Cardiac muscle cell (in vitro differentiated cells and primary cell): ENCODE results near the gene COX7C. TPM values are rescaled to one million over a fixed set of nuclear protein-coding genes. Genes with fewer than 3 reads are reported as not detected.

ENCODE experiments used
- DNase-seq, 2 donors: peaks; one replicate each; pipeline versions ENCODE4 v3.0.0 to v3.0.0-alpha.2; 2010 to 2017; ENCODE audit warnings: low read depth in 1 of 2, low spot score in 1 of 2
- H3K27ac ChIP-seq: fragments of 200-600 bp; sonication (generic); 2 replicates; pipeline ENCODE4 v1.5.1; 2016
- H3K27me3 ChIP-seq: fragments of 200-600 bp; sonication (generic); 2 replicates; pipeline ENCODE4 v1.6.0; 2016; ENCODE audit warnings: control low read depth
- H3K36me3 ChIP-seq: fragments of 200-600 bp; sonication (generic); 2 replicates; pipeline ENCODE4 v1.5.1; 2016; ENCODE audit warnings: control low read depth
- H3K4me1 ChIP-seq: fragments of 200-600 bp; sonication (generic); 2 replicates; pipeline ENCODE4 v1.8.1; 2017; ENCODE audit warnings: low read depth, mild to moderate bottlenecking, mixed run types
- H3K4me3 ChIP-seq: fragments of 200-600 bp; sonication (generic); 2 replicates; pipeline ENCODE4 v1.5.1; 2016; ENCODE audit warnings: mild to moderate bottlenecking
- H3K9me3 ChIP-seq: fragments of 200-600 bp; sonication (generic); 2 replicates; pipeline ENCODE4 v1.5.1; 2017; ENCODE audit warnings: low read depth, mild to moderate bottlenecking, control low read depth
- polyA plus RNA-seq: library from polyadenylated mRNA; unstranded; fragments of >200 nt; fragmentation: Nextera tagmentation; extraction: Ambion mirVana; gene quantifications from 2 replicates; pipeline ENCODE4 v1.2.1, GENCODE V29; 2016
- total RNA-seq: library from RNA; depleted of rRNA; stranded (reverse); fragments of >200 nt; gene quantifications from 2 replicates; pipeline ENCODE4 v1.2.3, GENCODE V29; 2016
- TF ChIP-seq, protein P1 (sequence below): IDR thresholded peaks from 2 replicates; pipeline ENCODE4 v1.5.1; 2012; ENCODE audit warnings: low read depth, mild to moderate bottlenecking, low read length

Gene COX7C
- total and polyA plus RNA-seq, 2 experiments from 2014 or later: 311 to 2,273 TPM

DNA sequence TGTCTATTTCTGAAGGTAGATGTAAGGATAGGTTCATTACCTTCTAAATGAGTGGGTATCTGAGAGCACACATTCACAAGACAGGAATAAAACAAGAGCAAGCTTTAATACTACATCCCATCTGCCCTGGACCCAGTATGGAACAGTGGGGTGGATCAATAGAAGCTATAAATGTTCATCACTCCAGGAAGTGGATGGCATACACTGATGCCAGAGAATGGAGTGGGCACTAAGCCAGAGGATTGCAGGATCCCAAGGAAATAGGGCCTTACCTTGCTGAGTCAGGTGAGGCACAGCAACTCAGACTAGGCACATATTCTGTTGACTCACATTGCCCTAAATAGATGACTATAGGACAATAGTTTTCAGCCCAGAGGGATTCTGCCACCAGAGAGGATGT lies 21.3 kb upstream of the COX7C start:
- Histone ChIP-seq H3K4me1 (no peaks in the 10 kb centered on the region), H3K9me3 (no peaks in the 10 kb centered on the region), H3K4me3 (no peak overlapping the region), H3K27me3 (no peaks in the 10 kb centered on the region), H3K27ac (no peak overlapping the region), H3K36me3 (no peaks in the 10 kb centered on the region)
- no peak for DNase-seq
- TF ChIP-seq, protein P1, sequence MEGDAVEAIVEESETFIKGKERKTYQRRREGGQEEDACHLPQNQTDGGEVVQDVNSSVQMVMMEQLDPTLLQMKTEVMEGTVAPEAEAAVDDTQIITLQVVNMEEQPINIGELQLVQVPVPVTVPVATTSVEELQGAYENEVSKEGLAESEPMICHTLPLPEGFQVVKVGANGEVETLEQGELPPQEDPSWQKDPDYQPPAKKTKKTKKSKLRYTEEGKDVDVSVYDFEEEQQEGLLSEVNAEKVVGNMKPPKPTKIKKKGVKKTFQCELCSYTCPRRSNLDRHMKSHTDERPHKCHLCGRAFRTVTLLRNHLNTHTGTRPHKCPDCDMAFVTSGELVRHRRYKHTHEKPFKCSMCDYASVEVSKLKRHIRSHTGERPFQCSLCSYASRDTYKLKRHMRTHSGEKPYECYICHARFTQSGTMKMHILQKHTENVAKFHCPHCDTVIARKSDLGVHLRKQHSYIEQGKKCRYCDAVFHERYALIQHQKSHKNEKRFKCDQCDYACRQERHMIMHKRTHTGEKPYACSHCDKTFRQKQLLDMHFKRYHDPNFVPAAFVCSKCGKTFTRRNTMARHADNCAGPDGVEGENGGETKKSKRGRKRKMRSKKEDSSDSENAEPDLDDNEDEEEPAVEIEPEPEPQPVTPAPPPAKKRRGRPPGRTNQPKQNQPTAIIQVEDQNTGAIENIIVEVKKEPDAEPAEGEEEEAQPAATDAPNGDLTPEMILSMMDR: no peak

DNA sequence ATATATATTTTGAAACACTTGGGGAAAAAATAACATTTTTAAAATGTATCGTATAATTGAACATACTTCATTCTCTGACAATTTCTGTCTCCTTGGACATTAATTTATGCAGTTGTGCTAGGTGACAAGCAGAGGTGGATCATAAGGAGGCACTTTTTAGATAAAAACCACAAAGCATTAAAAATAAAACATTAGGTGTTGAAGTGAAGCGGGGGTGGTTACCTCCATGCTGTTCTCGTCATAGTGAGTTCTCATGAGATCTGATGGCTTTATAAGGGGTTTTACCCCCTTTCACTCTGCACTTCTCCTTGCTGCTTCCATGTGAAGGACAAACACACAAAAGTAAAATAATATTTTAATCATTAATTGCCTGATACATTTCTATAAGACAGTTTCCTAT lies 11.9 kb upstream of the COX7C start:
- H3K27ac ChIP-seq: no peak overlapping the region
- H3K36me3 ChIP-seq: no peaks in the 10 kb centered on the region
- no peaks in the 10 kb centered on the region for H3K9me3 ChIP-seq
- TF ChIP-seq, protein P1: no peak
- H3K4me3 ChIP-seq: no peak overlapping the region
- no peak for DNase-seq
- H3K27me3 ChIP-seq: no peaks in the 10 kb centered on the region
- H3K4me1 ChIP-seq: no peaks in the 10 kb centered on the region

DNA sequence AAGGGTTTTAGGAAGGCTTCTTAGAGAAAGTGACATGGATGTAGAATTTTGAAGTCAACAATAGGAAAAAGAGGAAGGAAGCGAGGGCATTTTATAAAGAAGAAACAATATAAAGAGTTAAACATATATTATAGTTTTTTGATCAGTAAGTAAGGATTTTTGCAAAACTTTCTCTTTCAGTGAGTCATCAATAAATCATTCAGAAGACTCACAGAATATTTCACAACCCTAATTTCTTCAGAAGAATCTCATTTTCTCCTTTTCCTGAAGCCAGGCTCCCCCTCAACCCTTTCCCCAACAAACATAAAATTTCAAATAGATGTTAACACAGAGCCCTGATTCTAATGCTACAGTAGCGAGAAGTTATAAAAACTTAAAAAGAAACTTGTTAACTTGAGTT lies 4.3 kb upstream of the COX7C start:
- Histone ChIP-seq H3K36me3 (no peaks in the 10 kb centered on the region), H3K4me3 (no peak overlapping the region), H3K9me3 (no peaks in the 10 kb centered on the region), H3K27ac (no peak overlapping the region), H3K27me3 (no peaks in the 10 kb centered on the region), H3K4me1 (peaks cover 3% of the 10 kb centered on the region)
- DNase-seq: no peak
- TF ChIP-seq, protein P1: no peak

DNA sequence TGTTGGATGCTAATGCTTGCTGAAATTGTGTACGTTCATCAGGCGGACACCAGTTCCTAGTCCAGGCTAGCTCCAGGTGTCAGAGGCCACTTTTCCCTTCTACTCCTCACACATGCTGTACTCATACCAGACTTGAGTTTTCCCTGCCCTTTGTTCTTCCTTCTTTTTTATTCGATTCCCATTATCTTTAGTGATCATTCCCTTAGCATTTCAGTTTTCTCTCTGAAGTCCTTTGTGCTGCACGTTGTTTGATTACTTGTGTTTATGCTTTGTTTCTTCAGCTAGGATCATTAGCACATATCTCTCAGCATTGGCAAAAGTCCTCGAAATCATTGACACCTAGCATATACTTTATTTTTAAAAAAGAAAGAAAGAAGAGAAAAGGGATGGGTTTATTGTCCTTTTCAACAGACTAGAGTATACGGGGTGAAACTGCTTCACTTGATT lies 409 bp upstream of the COX7C start:
- H3K27ac ChIP-seq: no peak overlapping the region
- DNase-seq: no peak
- H3K9me3 ChIP-seq: no peaks in the 10 kb centered on the region
- no peak overlapping the region for H3K4me3 ChIP-seq
- H3K36me3 ChIP-seq: peaks cover 23% of the 10 kb centered on the region
- H3K27me3 ChIP-seq: no peaks in the 10 kb centered on the region
- peaks cover 8% of the 10 kb centered on the region for H3K4me1 ChIP-seq
- TF ChIP-seq, protein P1: no peak

DNA sequence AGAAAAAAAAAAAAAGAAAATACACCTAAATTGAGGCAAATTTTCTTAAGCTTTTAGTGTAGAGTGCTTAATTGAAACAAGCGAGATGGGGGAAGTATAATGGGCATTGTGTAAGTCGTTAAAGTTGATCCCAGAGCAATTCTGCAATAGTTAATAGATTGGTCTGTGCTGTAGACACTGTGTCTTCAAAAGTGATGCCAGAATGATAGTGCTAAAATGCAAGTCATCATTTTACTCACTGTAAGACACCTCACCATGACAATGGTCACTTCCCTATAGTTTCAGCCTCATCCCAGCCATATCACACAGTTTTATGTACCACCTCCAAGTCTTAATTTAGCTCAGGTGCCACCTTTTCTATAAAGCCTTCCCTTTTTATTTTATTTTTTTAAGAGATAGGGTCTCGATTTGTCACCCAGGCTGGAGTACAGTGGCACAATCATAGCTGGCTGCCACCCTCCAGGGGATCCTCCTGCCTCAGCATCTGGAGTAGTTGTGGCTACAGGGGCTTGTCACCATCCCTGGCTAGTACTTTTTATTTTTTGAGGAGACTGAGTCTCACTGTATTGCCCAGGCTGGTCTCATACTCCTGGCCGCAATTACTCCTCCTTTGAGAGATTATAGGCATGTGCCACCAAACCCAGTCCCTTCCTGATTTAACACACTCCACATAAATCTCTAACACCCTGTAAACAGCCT lies 6.2 kb downstream of the COX7C start:
- Histone ChIP-seq H3K4me3 (no peak overlapping the region), H3K9me3 (no peaks in the 10 kb centered on the region), H3K36me3 (peaks cover 23% of the 10 kb centered on the region), H3K27me3 (no peaks in the 10 kb centered on the region), H3K4me1 (peaks cover 4% of the 10 kb centered on the region), H3K27ac (no peak overlapping the region)
- no peak for DNase-seq
- TF ChIP-seq, protein P1: no peak

DNA sequence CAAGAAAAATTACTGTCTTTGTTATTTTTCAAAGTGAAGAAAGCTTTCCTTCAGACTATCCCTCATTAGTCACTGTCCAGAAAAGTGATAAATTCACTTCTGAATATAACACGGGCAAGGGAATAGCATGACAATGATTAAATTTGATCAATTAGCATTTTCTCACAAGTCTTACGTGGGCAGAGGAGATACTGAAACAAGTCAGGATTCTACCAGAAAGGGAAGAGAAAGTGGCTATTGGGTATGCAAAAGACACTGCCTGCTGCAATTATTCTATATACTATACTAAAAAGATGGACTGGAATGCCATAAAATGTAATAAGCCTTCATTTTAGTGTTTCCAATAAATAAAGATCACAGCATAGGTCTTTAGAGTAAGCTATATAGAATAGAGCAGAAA lies 7.4 kb downstream of the COX7C start:
- TF ChIP-seq, protein P1: no peak
- Histone ChIP-seq H3K36me3 (peaks cover 14% of the 10 kb centered on the region), H3K27me3 (no peaks in the 10 kb centered on the region), H3K27ac (no peak overlapping the region), H3K4me3 (no peak overlapping the region), H3K9me3 (no peaks in the 10 kb centered on the region), H3K4me1 (no peaks in the 10 kb centered on the region)
- no peak for DNase-seq
